OCI-LY7 (cell line): ENCODE measurements around the gene ZNF407. TPM values are rescaled to one million over a fixed set of nuclear protein-coding genes. Genes with fewer than 3 reads are reported as not detected.

ENCODE experiments used
- BruUV-seq: library from RNA; stranded (reverse); fragments of 400-500 nt; replicated peaks from 2 replicates; lab custom pipeline; 2021; lab: Mats Ljungman, UMichigan
- CTCF ChIA-PET: fragments of 300-600 bp; sonication (Branson Sonifier 250); formaldehyde crosslinking; loops from one replicate; lab custom pipeline; 2022; ENCODE audit warnings: antibody characterized with exemption; ENCODE audit not compliant: unreplicated experiment; lab: Charles Lee
- POLR2A ChIA-PET: fragments of 300-600 bp; sonication (Branson Sonifier 250); formaldehyde crosslinking; loops from one replicate; lab custom pipeline; 2022; ENCODE audit warnings: antibody characterized with exemption; lab: Charles Lee
- DNase-seq: peaks from one replicate; pipeline ENCODE4 v3.0.0-alpha.2; 2015; ENCODE audit warnings: low spot score
- H2AFZ ChIP-seq: fragments of 200-600 bp; sonication (generic), shearing (Covaris generic); 2 replicates; pipeline ENCODE4 v1.6.1; 2014; ENCODE audit warnings: mild to moderate bottlenecking, antibody characterized with exemption, low read length, moderate library complexity
- H3K27ac ChIP-seq: fragments of 200-600 bp; sonication (generic); 2 replicates; pipeline ENCODE4 v1.5.1; 2014; ENCODE audit warnings: mixed run types, low read depth, mild to moderate bottlenecking, moderate library complexity, low read length, inconsistent platforms; ENCODE audit not compliant: poor library complexity, severe bottlenecking
- H3K36me3 ChIP-seq: fragments of 200-600 bp; sonication (generic); 2 replicates; pipeline ENCODE4 v1.6.1; 2014; ENCODE audit warnings: mild to moderate bottlenecking, antibody characterized with exemption, low read length, moderate library complexity, mixed read lengths; ENCODE audit not compliant: insufficient read depth
- H3K4me1 ChIP-seq: fragments of 200-600 bp; sonication (generic); 2 replicates; pipeline ENCODE4 v1.5.1; 2014; ENCODE audit warnings: mild to moderate bottlenecking, low read length; ENCODE audit not compliant: insufficient read depth, poor library complexity, severe bottlenecking
- H3K4me2 ChIP-seq: fragments of 200-600 bp; sonication (generic); 2 replicates; pipeline ENCODE4 v1.6.1; 2014; ENCODE audit warnings: mild to moderate bottlenecking, low read length
- H3K4me3 ChIP-seq: fragments of 200-600 bp; sonication (generic); 2 replicates; pipeline ENCODE4 v1.5.1; 2014; ENCODE audit warnings: mild to moderate bottlenecking, low read depth, low read length; ENCODE audit not compliant: poor library complexity, severe bottlenecking
- H3K79me2 ChIP-seq: fragments of 200-600 bp; sonication (generic); 2 replicates; pipeline ENCODE4 v1.6.1; 2016; ENCODE audit warnings: low read depth, mild to moderate bottlenecking, low read length, moderate library complexity, mixed read lengths; ENCODE audit not compliant: insufficient read depth
- H3K9me2 ChIP-seq: fragments of 200-600 bp; sonication (generic); 2 replicates; pipeline ENCODE4 v1.6.1; 2016; ENCODE audit warnings: mild to moderate bottlenecking, low read length, mixed read lengths; ENCODE audit not compliant: insufficient read depth
- H3K9me3 ChIP-seq: fragments of 200-600 bp; sonication (generic); 2 replicates; pipeline ENCODE4 v1.6.1; 2014; ENCODE audit warnings: mild to moderate bottlenecking, mixed run types, low read length, mixed read lengths
- H4K20me1 ChIP-seq: fragments of 200-600 bp; sonication (generic); 2 replicates; pipeline ENCODE4 v1.6.1; 2014; ENCODE audit warnings: mild to moderate bottlenecking, antibody characterized with exemption, low read length, moderate library complexity, mixed read lengths; ENCODE audit not compliant: insufficient read depth
- CTCF ChIP-seq: fragments of 200-600 bp; sonication (generic); conservative IDR thresholded peaks from 2 replicates; pipeline ENCODE4 v1.5.1; 2014; ENCODE audit warnings: mild to moderate bottlenecking, antibody characterized with exemption, low read length, moderate library complexity, mixed read lengths
- EZH2phosphoT487 ChIP-seq: fragments of 200-600 bp; sonication (generic); IDR thresholded peaks from 2 replicates; pipeline ENCODE4 v1.6.1; 2018; ENCODE audit warnings: low read depth, borderline replicate concordance, mild to moderate bottlenecking, mixed run types, antibody characterized with exemption, low read length, moderate library complexity, mixed read lengths
- intact Hi-C: fragments of 100-400 bp; cut with micrococcal nuclease; formaldehyde crosslinking; loops from one replicate; pipeline ENCODE4 v1.10.0; 2022; ENCODE audit not compliant: unreplicated experiment
- total RNA-seq, 2 experiments: library from RNA; depleted of rRNA in 1 of 2; stranded (reverse); fragments of >200 nt in 1 of 2; shearing (Covaris generic) in 1 of 2; gene quantifications; 2 replicates each; pipeline ENCODE4 v1.2.3, GENCODE V29; 2014 to 2022

ZNF407 gene
- total RNA-seq, 2 experiments from 2014 or later: 8.9 to 11.9 TPM

- TF ChIP-seq CTCF: no peak
- no peak for TF ChIP-seq EZH2phosphoT487
- H3K4me1 ChIP-seq: no peaks in the 10 kb centered on the region
- BruUV-seq: no TSS peak
- ChIA-PET POLR2A (no interaction called here), CTCF (no interaction called here)
- intact Hi-C loops: no loop called here
- H3K79me2 ChIP-seq: no peaks in the 10 kb centered on the region
- no peaks in the 10 kb centered on the region for H3K9me3 ChIP-seq
- no peak overlapping the region for H3K4me3 ChIP-seq
- no peak overlapping the region for H2AFZ ChIP-seq
- H3K4me2 ChIP-seq: no peak overlapping the region
- no peak overlapping the region for H3K27ac ChIP-seq
- no peaks in the 10 kb centered on the region for H3K9me2 ChIP-seq
- H3K36me3 ChIP-seq: no peaks in the 10 kb centered on the region
- no peak for DNase-seq
- H4K20me1 ChIP-seq: no peaks in the 10 kb centered on the region
Observed at GRCh38 chr18:74901362-74902146, 303.9 kb downstream of the ZNF407 start.

- no peaks in the 10 kb centered on the region for H3K9me2 ChIP-seq
- H3K27ac ChIP-seq: no peak overlapping the region
- POLR2A ChIA-PET: no interaction called here
- no peak overlapping the region for H2AFZ ChIP-seq
- intact Hi-C loops: no loop called here
- no peaks in the 10 kb centered on the region for H3K9me3 ChIP-seq
- H3K4me1 ChIP-seq: no peaks in the 10 kb centered on the region
- BruUV-seq: no TSS peak
- H3K79me2 ChIP-seq: no peaks in the 10 kb centered on the region
- CTCF ChIA-PET: no interaction called here
- no peaks in the 10 kb centered on the region for H3K36me3 ChIP-seq
- H3K4me3 ChIP-seq: no peak overlapping the region
- H4K20me1 ChIP-seq: no peaks in the 10 kb centered on the region
- no peak for DNase-seq
- TF ChIP-seq EZH2phosphoT487 (no peak), CTCF (no peak)
- no peak overlapping the region for H3K4me2 ChIP-seq
Observed at GRCh38 chr18:74902147-74902455, 304.4 kb downstream of the ZNF407 start.

- H3K9me3 ChIP-seq: no peaks in the 10 kb centered on the region
- no TSS peak for BruUV-seq
- H3K36me3 ChIP-seq: no peaks in the 10 kb centered on the region
- no peak overlapping the region for H2AFZ ChIP-seq
- no peak overlapping the region for H3K27ac ChIP-seq
- POLR2A ChIA-PET: no interaction called here
- no peaks in the 10 kb centered on the region for H3K79me2 ChIP-seq
- no peak for TF ChIP-seq EZH2phosphoT487
- no peak for TF ChIP-seq CTCF
- H3K4me2 ChIP-seq: no peak overlapping the region
- DNase-seq: no peak
- H4K20me1 ChIP-seq: no peaks in the 10 kb centered on the region
- CTCF ChIA-PET: no interaction called here
- H3K4me1 ChIP-seq: no peaks in the 10 kb centered on the region
- no peaks in the 10 kb centered on the region for H3K9me2 ChIP-seq
- no peak overlapping the region for H3K4me3 ChIP-seq
- intact Hi-C loops: no loop called here
Observed at GRCh38 chr18:74905247-74905646, 307.6 kb downstream of the ZNF407 start.
